ENCODE measurements around the gene PCP2.
"Not testable (repeated sequence)": the region's sequence is repeated elsewhere in the genome, so short reads cannot be mapped to it uniquely, and the experiment has no call there.

PCP2 gene

GRCh38 chr19:7661744-7662538 is 28.4 kb upstream of the PCP2 start:
- DNase-seq, result no peak

GRCh38 chr19:7658219-7658686 is 24.7 kb upstream of the PCP2 start:
- no peak for DNase-seq

DNA sequence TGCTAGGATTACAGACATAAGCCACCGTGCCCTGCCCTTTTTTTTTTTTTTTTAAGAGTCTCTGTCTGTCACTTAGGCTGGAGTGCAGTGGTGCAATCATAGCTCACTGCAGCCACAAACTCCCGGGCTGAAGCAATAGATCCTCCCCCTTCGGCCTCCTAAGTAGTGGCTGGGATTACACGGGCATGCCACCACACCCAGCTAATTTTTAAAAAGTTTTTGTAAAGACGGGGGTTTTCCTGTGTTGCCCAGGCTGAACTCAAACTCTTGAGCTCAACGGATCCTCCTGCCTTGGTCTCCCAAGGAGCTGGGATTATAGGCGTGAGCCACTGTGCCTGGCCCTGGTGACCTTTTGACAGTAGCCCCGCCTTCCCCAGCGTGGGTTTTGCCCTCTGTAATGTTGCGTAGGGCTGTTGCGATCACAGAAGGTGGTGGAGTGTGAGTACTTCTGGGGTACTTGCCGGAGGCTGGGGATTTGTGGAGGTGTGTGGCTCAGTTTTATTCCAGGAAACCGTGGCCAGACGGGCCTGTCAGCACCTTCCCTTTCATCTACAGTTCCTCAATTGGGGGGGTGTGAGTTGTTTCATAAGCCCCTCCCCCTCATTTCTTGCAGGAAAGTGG is 23.7 kb upstream of the PCP2 start:
- DNase-seq, result no peak

- DNase-seq, result no peak
Observed at GRCh38 chr19:7655581-7655980, 22.1 kb upstream of the PCP2 start.

- no peak for DNase-seq
Observed at GRCh38 chr19:7654401-7654800, 20.9 kb upstream of the PCP2 start.

GRCh38 chr19:7652061-7652641 is 18.6 kb upstream of the PCP2 start:
- peak; percentile 57 for DNase-seq

DNA sequence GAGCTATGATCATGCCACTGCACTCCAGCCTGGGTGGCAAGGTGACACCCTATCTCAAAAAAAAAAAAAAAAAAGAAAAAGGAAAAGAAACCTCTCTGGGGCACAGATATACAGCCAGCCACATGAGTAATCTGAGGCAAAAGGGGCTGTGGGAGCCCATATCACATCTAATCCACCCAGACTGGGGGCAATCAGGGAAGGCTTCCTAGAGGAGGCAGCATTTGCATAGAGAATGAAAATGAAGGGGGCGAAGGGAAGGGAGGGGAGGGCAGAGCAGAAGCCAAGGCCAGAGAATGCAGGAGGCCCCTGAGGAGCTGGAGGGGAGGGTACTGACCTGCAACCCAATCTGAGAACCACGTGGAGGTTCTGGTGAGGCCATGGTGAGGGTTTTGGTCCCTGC is 16.6 kb upstream of the PCP2 start:
- no peak for DNase-seq

- DNase-seq, result no peak
Observed at GRCh38 chr19:7648265-7649014, 14.9 kb upstream of the PCP2 start.

DNA sequence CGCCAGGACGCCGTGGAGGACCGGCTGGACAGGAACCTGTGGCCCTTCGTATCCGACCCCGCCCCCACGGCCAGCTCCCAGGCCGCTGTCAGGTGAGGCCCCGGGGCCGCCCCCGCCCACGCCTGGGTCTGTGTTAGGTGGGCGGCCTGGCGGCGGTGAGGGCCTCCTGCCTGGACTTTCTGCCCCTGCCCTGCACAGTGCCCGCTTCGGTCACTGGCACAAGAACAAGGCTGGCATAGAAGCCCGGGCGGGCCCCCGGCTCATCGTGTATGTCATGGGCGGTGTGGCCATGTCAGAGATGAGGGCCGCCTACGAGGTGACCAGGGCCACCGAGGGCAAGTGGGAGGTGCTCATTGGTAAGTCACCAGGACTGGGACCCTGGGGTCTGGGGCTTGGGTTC is 13.6 kb upstream of the PCP2 start:
- DNase-seq, result no peak

DNA sequence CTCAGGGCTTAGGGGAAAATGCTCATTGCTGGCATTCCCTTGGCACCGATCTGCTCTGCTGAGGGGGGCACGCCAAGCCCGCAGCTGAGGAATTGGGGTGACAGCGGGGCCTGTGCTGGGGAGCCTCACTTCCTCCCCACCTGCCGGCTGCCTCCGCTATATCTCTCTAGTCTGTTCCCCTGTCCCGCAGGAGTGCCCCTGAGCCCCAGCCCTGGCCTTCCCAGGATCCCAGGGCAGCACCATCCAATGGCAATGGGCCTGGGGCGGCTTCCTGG is 12.8 kb upstream of the PCP2 start:
- DNase-seq, result no peak

- no peak for DNase-seq
Observed at GRCh38 chr19:7645656-7646425, 12.3 kb upstream of the PCP2 start.

GRCh38 chr19:7645163-7645562 is 11.6 kb upstream of the PCP2 start:
- no peak for DNase-seq

DNA sequence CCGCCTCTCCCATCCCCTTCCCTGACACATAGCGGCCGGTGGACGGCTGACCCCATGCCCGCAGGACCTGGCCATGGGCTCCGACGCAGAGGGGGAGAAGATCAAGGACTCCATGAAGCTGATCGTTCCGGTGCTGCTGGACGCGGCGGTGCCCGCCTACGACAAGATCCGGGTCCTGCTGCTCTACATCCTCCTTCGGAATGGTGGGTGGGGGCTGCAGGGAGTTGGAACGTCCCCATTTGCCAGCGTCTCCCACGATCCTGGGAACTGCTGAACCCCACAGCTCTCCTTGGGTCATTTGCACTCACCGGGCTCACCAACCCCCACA is 11.0 kb upstream of the PCP2 start:
- DNase-seq, result no peak

- DNase-seq, result not testable (repeated sequence)
Observed at GRCh38 chr19:7643629-7644549, 10.4 kb upstream of the PCP2 start.

GRCh38 chr19:7643031-7643415 is 9.5 kb upstream of the PCP2 start:
- DNase-seq, result no peak

GRCh38 chr19:7642295-7643030 is 8.9 kb upstream of the PCP2 start:
- no peak for DNase-seq

DNA sequence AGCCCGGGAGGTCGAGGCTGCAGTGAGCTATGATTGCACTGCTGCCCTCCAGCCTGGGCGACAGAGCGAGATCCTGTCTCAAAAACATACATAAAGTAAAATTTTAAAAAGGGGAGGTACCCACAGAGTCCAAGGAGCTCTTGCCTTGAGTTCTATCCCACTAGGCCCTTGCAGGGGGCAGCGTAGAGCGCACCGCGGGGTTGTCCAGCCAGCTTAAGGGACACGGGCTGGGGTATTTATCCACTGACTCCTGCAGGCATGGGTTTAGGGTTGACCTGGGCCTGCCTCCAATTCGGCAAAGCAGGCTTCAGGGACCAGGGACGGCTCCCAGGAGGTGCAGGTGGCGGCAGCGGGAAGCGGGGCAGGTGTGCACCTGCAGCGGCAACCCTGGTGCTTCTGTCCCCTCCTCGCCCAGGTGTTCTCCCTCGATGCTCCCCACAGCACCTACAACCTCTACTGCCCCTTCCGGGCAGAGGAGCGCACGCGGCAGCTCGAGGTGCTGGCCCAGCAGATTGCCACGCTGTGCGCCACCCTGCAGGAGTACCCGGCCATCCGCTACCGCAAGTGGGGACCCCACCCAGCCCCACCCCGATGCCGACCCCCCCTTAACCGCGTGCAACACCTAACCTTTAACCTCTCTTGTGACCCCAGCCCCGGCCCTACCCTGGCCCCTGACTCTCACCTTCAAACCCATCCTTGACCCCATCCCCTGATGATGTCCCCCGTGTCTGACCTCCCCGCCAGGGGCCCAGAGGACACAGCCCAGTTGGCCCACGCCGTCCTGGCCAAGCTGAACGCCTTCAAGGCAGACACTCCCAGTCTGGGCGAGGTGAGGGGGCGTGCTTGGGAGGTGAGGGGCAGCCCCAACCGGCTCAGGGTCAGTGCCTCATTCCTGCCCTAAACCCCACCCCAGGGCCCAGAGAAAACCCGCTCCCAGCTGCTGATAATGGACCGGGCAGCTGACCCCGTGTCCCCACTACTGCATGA is 8.1 kb upstream of the PCP2 start:
- DNase-seq, result no peak

DNA sequence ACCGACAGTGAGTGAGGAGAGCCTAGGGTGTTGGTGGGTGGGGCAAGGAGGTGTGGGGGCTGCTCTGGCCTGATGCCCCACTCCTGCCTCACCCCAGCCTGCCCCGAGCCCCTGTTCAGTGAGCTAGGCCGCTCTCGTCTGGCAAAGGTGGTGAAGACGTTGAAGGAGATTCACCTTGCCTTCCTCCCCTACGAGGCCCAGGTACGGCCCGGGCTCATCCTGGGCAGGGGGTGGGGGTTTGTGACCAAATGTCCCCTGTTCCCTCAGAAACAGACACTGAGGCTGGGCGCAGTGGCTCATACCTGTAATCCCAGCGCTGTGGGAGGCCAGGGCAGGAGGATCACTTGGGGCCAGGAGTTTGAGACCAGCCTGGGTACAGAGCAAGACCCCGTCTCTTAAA is 7.3 kb upstream of the PCP2 start:
- no peak for DNase-seq

- no peak for DNase-seq
Observed at GRCh38 chr19:7639863-7640348, 6.4 kb upstream of the PCP2 start.

Data from SHP77 treated with DMSO at 0.1 percent for 48 hours (cell line).